H1 (cell line): Measurements from ENCODE around the gene GNG13. TPM values are rescaled to one million over a fixed set of nuclear protein-coding genes. Genes with fewer than 3 reads are reported as not detected.

Source experiments
- CTCF ChIA-PET: fragments of 300-600 bp; sonication (Branson Sonifier 250); formaldehyde crosslinking; loops from one replicate; lab custom pipeline; 2021; ENCODE audit not compliant: partially characterized antibody; lab: Charles Lee
- POLR2A ChIA-PET: fragments of 300-600 bp; sonication (Branson Sonifier 250); formaldehyde crosslinking; loops from one replicate; lab custom pipeline; 2021; ENCODE audit warnings: inconsistent platforms; ENCODE audit not compliant: partially characterized antibody; lab: Charles Lee
- DNase-seq, 2 experiments: peaks; one replicate each; pipeline versions ENCODE4 v3.0.0 to v3.0.0-alpha.2; 2010 to 2022; ENCODE audit warnings: low spot score in 2 of 2, low read depth in 1 of 2, mixed read lengths in 1 of 2
- FAIRE-seq: peaks from 2 replicates; lab custom pipeline; 2011; peaks lifted over from hg19 to GRCh38; lab: Jason Lieb, UNC
- H2AFZ ChIP-seq: 2 replicates; pipeline ENCODE4 v1.8.1; 2012; ENCODE audit warnings: low read length, inconsistent platforms
- H2AK5ac ChIP-seq: 2 replicates; pipeline ENCODE4 v1.6.1; 2013; ENCODE audit warnings: low read depth, low read length
- H2BK120ac ChIP-seq: replicated peaks from 2 replicates; pipeline ENCODE3; 2013; ENCODE audit warnings: low read depth, low read length, inconsistent platforms
- H2BK12ac ChIP-seq: 2 replicates; pipeline ENCODE4 v1.6.1; 2013; ENCODE audit warnings: low read depth, low read length
- H2BK15ac ChIP-seq: 2 replicates; pipeline ENCODE4 v1.6.1; 2013; ENCODE audit warnings: low read length
- H2BK20ac ChIP-seq: 2 replicates; pipeline ENCODE4 v1.6.1; 2013; ENCODE audit warnings: low read length
- H2BK5ac ChIP-seq: 2 replicates; pipeline ENCODE4 v1.6.1; 2013; ENCODE audit warnings: low read depth, low read length
- H3K14ac ChIP-seq: 2 replicates; pipeline ENCODE4 v1.6.1; 2013; ENCODE audit warnings: inconsistent platforms; ENCODE audit not compliant: insufficient read length
- H3K18ac ChIP-seq: 2 replicates; pipeline ENCODE4 v1.6.1; 2013; ENCODE audit warnings: low read length; ENCODE audit errors: extremely low read depth
- H3K23ac ChIP-seq: 2 replicates; pipeline ENCODE4 v1.6.1; 2013; ENCODE audit warnings: inconsistent platforms; ENCODE audit not compliant: insufficient read length
- H3K23me2 ChIP-seq: 2 replicates; pipeline ENCODE4 v1.6.1; 2013; ENCODE audit warnings: low read depth, low read length
- H3K27ac ChIP-seq: 2 replicates; pipeline ENCODE4 v1.6.1; 2011; ENCODE audit warnings: low read depth, low read length, inconsistent platforms
- H3K27me3 ChIP-seq, 4 experiments: replicated peaks in 1 of 4; 1 replicate in 1 of 4; 2 replicates in 3 of 4; pipeline versions ENCODE4 v1.6.1 to v1.8.1; 2011 to 2013; ENCODE audit warnings: low read length in 3 of 4, mild to moderate bottlenecking in 3 of 4, inconsistent platforms in 2 of 4, mixed read lengths in 2 of 4, moderate library complexity in 1 of 4; ENCODE audit not compliant: control insufficient read depth in 3 of 4, insufficient read depth in 3 of 4; ENCODE audit errors: extremely low read depth in 1 of 4
- H3K36me3 ChIP-seq, 4 experiments: 2 replicates each; pipeline versions ENCODE4 v1.6.1 to v1.8.1; 2011 to 2013; ENCODE audit warnings: mild to moderate bottlenecking in 4 of 4, low read length in 3 of 4, moderate library complexity in 2 of 4, control low read depth in 1 of 4, inconsistent platforms in 1 of 4; ENCODE audit not compliant: insufficient read depth in 4 of 4, control insufficient read depth in 2 of 4
- H3K4ac ChIP-seq: replicated peaks from 2 replicates; pipeline ENCODE3; 2013; ENCODE audit warnings: low read length, low read depth, mixed read lengths, inconsistent platforms; ENCODE audit not compliant: insufficient read length
- H3K4me1 ChIP-seq, 4 experiments: replicated peaks in 1 of 4; 1 replicate in 1 of 4; 2 replicates in 3 of 4; pipeline versions ENCODE4 v1.6.1 to v1.8.1; 2011 to 2013; ENCODE audit warnings: low read length in 3 of 4, inconsistent platforms in 2 of 4, mixed read lengths in 1 of 4; ENCODE audit not compliant: insufficient read depth in 4 of 4, control insufficient read depth in 3 of 4
- H3K4me2 ChIP-seq, 2 experiments: 2 replicates each; pipeline versions ENCODE4 v1.6.1 to v1.8.1; 2011 to 2013; ENCODE audit warnings: low read depth in 2 of 2, low read length in 2 of 2, control low read depth in 1 of 2, inconsistent platforms in 1 of 2, mild to moderate bottlenecking in 1 of 2; ENCODE audit not compliant: insufficient read depth in 1 of 2
- H3K4me3 ChIP-seq, 4 experiments: fragments of 200-600, 300-600 bp in 1 of 4; sonication (generic), shearing (Covaris generic), sonication (Bioruptor Twin) in 1 of 4; 2 replicates each; pipeline versions ENCODE4 v1.5.1 to v1.8.1; 2011 to 2016; ENCODE audit warnings: low read length in 4 of 4, low read depth in 3 of 4, control low read depth in 2 of 4, inconsistent platforms in 2 of 4, mild to moderate bottlenecking in 2 of 4, mixed read lengths in 1 of 4, moderate library complexity in 1 of 4; ENCODE audit not compliant: insufficient read depth in 2 of 4; ENCODE audit errors: extremely low read depth in 1 of 4
- H3K56ac ChIP-seq: replicated peaks from 2 replicates; pipeline ENCODE3; 2013; ENCODE audit warnings: low read depth, mild to moderate bottlenecking, mixed read lengths, low read length, inconsistent platforms; ENCODE audit not compliant: insufficient read length
- H3K79me1 ChIP-seq: 2 replicates; pipeline ENCODE4 v1.6.1; 2013; ENCODE audit warnings: low read depth, low read length, control low read depth
- H3K79me2 ChIP-seq, 2 experiments: 2 replicates each; pipeline versions ENCODE4 v1.6.1 to v1.8.1; 2012 to 2013; ENCODE audit warnings: low read length in 2 of 2, mild to moderate bottlenecking in 2 of 2, inconsistent platforms in 1 of 2; ENCODE audit not compliant: insufficient read depth in 2 of 2, control insufficient read depth in 1 of 2
- H3K9ac ChIP-seq, 4 experiments: replicated peaks in 1 of 4; 1 replicate in 1 of 4; 2 replicates in 3 of 4; pipeline versions ENCODE4 v1.6.1 to v1.8.1; 2011 to 2013; ENCODE audit warnings: low read depth in 3 of 4, low read length in 3 of 4, control low read depth in 2 of 4, mild to moderate bottlenecking in 2 of 4, moderate library complexity in 2 of 4, inconsistent platforms in 1 of 4; ENCODE audit errors: extremely low read depth in 1 of 4
- H3K9me3 ChIP-seq, 2 experiments: 2 replicates each; pipeline versions ENCODE4 v1.6.1 to v1.8.1; 2012 to 2013; ENCODE audit warnings: mild to moderate bottlenecking in 2 of 2, moderate library complexity in 2 of 2, control low read depth in 1 of 2, inconsistent platforms in 1 of 2, low read depth in 1 of 2, low read length in 1 of 2, mixed read lengths in 1 of 2; ENCODE audit not compliant: insufficient read depth in 2 of 2
- H4K20me1 ChIP-seq, 2 experiments: replicated peaks in 1 of 2; 2 replicates each; pipeline versions ENCODE3 to v1.8.1; 2011 to 2013; ENCODE audit warnings: inconsistent platforms in 2 of 2, low read length in 2 of 2, mild to moderate bottlenecking in 1 of 2; ENCODE audit not compliant: insufficient read depth in 2 of 2, control insufficient read depth in 1 of 2
- H4K5ac ChIP-seq: 2 replicates; pipeline ENCODE4 v1.6.1; 2013; ENCODE audit warnings: low read length, low read depth, mixed read lengths, inconsistent platforms; ENCODE audit not compliant: insufficient read length
- H4K8ac ChIP-seq: 2 replicates; pipeline ENCODE4 v1.8.0; 2013; ENCODE audit warnings: mild to moderate bottlenecking, moderate library complexity, low read length, inconsistent platforms; ENCODE audit not compliant: insufficient read depth; ENCODE audit errors: extremely low read depth
- H4K91ac ChIP-seq: replicated peaks from 2 replicates; pipeline ENCODE3; 2013; ENCODE audit warnings: low read length, mixed read lengths, inconsistent platforms; ENCODE audit not compliant: insufficient read length
- CTBP2 ChIP-seq: IDR thresholded peaks from 2 replicates; pipeline ENCODE4 v1.7.0; 2011; ENCODE audit warnings: borderline replicate concordance, mild to moderate bottlenecking, moderate library complexity, mixed read lengths, low read length; ENCODE audit not compliant: insufficient read depth, insufficient read length
- KDM1A ChIP-seq: fragments of 200-600, 300-600 bp; sonication (generic); IDR thresholded peaks from 2 replicates; pipeline ENCODE4 v1.7.1; 2016; ENCODE audit warnings: mild to moderate bottlenecking, low read length, borderline replicate concordance
- NRF1 ChIP-seq: IDR thresholded peaks from 2 replicates; pipeline ENCODE4 v1.6.1; 2011; ENCODE audit warnings: mild to moderate bottlenecking, low read depth, low read length, improper control_type of control experiment
- SIRT6 ChIP-seq: IDR thresholded peaks from one replicate; pipeline ENCODE4 v1.7.1; 2012; ENCODE audit warnings: low read length, inconsistent platforms
- WGBS, 2 experiments: shearing (Covaris generic) in 1 of 2; methylation state at CpG; one replicate each; pipeline versions ENCODE4 v1.1.6 to v1.1.7; 2013 to 2015; ENCODE audit warnings: low lambda C conversion rate in 2 of 2, mixed read lengths in 2 of 2, inconsistent platforms in 1 of 2, low coverage in 1 of 2, missing lambda C conversion rate in 1 of 2; ENCODE audit not compliant: insufficient replicate concordance in 2 of 2, insufficient coverage in 1 of 2, insufficient read length in 1 of 2; ENCODE audit errors: extremely low coverage in 1 of 2, missing lambda C conversion rate in 1 of 2; 5-methylcytosine and 5-hydroxymethylcytosine counted together
- polyA plus RNA-seq, 7 experiments: library from polyadenylated mRNA; depleted of rRNA in 3 of 7; stranded (reverse) in 5 of 7; unstranded in 2 of 7; fragments of >200 nt in 5 of 7; fragments of 200-250 nt in 2 of 7; gene quantifications; 1 replicate in 5 of 7; 2 replicates in 1 of 7; 4 replicates in 1 of 7; pipeline versions ENCODE4 v1.2.1 to v1.2.3, GENCODE V29; 2011 to 2013; ENCODE audit warnings: missing spikeins in 2 of 7, mixed read lengths in 2 of 7
- total RNA-seq: library from RNA; stranded (reverse); fragmentation: NEBNext Ultra II Directional; extraction: Animal tissue kit (Norgen Biotek cat#: 25700); gene quantifications from 2 replicates; pipeline ENCODE4 v1.2.1, GENCODE V29; 2021

The GNG13 gene
- total and polyA plus RNA-seq, 2 of the 8 experiments (the other 6 are each of a cell fraction or from before 2014, with no cell fraction given) = not detected

- Histone ChIP-seq H3K14ac (no peak overlapping the region), H3K79me1 (no peaks in the 10 kb centered on the region), H2BK12ac (no peak overlapping the region), H4K8ac (no peak overlapping the region), H3K27ac (no peak overlapping the region; the same call in 1 of the 2 replicates), H4K20me1 (peaks cover 0 to 4% of the 10 kb centered on the region in 2 experiments), H2BK5ac (no peak overlapping the region), H3K18ac (no peak overlapping the region), H2BK20ac (no peak overlapping the region), H3K79me2 (no peaks in the 10 kb centered on the region), H3K36me3 (no peaks in the 10 kb centered on the region), H4K5ac (no peak overlapping the region), H3K4ac (no peak overlapping the region), H2BK15ac (no peak overlapping the region), H3K4me1 (no peaks in the 10 kb centered on the region), H3K27me3 (peaks cover 0 to 3% (median under 1%) of the 10 kb centered on the region in 4 experiments; a peak in 3 of 7 replicates), H3K9ac (no peak overlapping the region), H3K56ac (no peak overlapping the region), H2BK120ac (no peak overlapping the region), H3K23ac (no peak overlapping the region), H3K4me2 (no peak overlapping the region), H2AK5ac (no peak overlapping the region), H3K4me3 (no peak overlapping the region), H4K91ac (no peak overlapping the region), H3K9me3 (no peaks in the 10 kb centered on the region), H3K23me2 (no peaks in the 10 kb centered on the region; the same call in 1 of the 2 replicates), H2AFZ (no peak overlapping the region)
- no peak for DNase-seq
- ChIA-PET CTCF (interaction anchor here (1.7 to 13.7 kb wide), 3 partner anchors 35 to 65 kb away, joined by 8 to 424 read pairs (median 144); partner anchors contain the start of genes ANTKMT, CCDC78, CIAO3 and HAGHL), POLR2A (interaction anchor here (0.8 to 2.1 kb wide), 4 partner anchors 18 to 48 kb away, joined by 4 to 7 read pairs (median 4); no protein-coding TSS in a partner anchor)
- FAIRE-seq = no peak
- TF ChIP-seq NRF1 (no peak), CTBP2 (no peak), KDM1A (no peak), SIRT6 (no peak)
- 88% methylated on average over 16 of the region's 16 CpGs; no CpG with 5 or more reads in 1 of the 2 experiments for WGBS, 2 experiments
These were observed 22.7 kb downstream of the GNG13 start for GRCh38 chr16:777826-778225.
